IMR-90 (cell line): ENCODE results near the gene TAF9. TPM values are rescaled to one million over a fixed set of nuclear protein-coding genes. Genes with fewer than 3 reads are reported as not detected.
"Not testable (repeated sequence)": the region's sequence is repeated elsewhere in the genome, so short reads cannot be mapped to it uniquely, and the experiment has no call there.

ENCODE experiments used
- ATAC-seq: fragments of 200-7000 bp; cut with Tn5 transposase; 2 replicates; pipeline ENCODE4 v1.9.1; 2020; ENCODE audit warnings: low read depth, mild to moderate bottlenecking, moderate library complexity
- BruUV-seq: library from RNA; stranded (reverse); fragments of 400-500 nt; replicated peaks from 2 replicates; lab custom pipeline; 2021; lab: Mats Ljungman, UMichigan
- CTCF ChIA-PET: fragments of 300-600 bp; formaldehyde crosslinking; extraction: SDS; loops from one replicate; lab custom pipeline; 2021; ENCODE audit warnings: antibody characterized with exemption; lab: Yijun Ruan, JAX
- POLR2A ChIA-PET: fragments of 300-600 bp; sonication (Branson Sonifier 250); formaldehyde crosslinking; loops from one replicate; lab custom pipeline; 2022; ENCODE audit warnings: antibody characterized with exemption; ENCODE audit not compliant: unreplicated experiment; lab: Charles Lee
- DNase-seq: peaks from one replicate; pipeline ENCODE4 v3.0.0; 2013
- H2AFZ ChIP-seq: replicated peaks from 2 replicates; pipeline ENCODE3; 2013; ENCODE audit warnings: low read length, mild to moderate bottlenecking; ENCODE audit not compliant: poor library complexity
- H2AK5ac ChIP-seq: 2 replicates; pipeline ENCODE4 v1.6.1; 2013; ENCODE audit warnings: low read depth, low read length, inconsistent platforms
- H2AK9ac ChIP-seq: replicated peaks from 2 replicates; pipeline ENCODE3; 2013; ENCODE audit warnings: mild to moderate bottlenecking, low read depth, low read length, moderate library complexity; ENCODE audit not compliant: poor library complexity
- H2BK120ac ChIP-seq: 2 replicates; pipeline ENCODE4 v1.6.1; 2013; ENCODE audit warnings: low read depth, low read length, inconsistent platforms
- H2BK15ac ChIP-seq: 3 replicates; pipeline ENCODE4 v1.6.1; 2013; ENCODE audit warnings: low read depth, low read length, inconsistent platforms
- H2BK20ac ChIP-seq: 2 replicates; pipeline ENCODE4 v1.6.1; 2013; ENCODE audit warnings: low read depth, mild to moderate bottlenecking, inconsistent platforms, low read length, moderate library complexity
- H2BK5ac ChIP-seq: 2 replicates; pipeline ENCODE4 v1.6.1; 2013; ENCODE audit warnings: mild to moderate bottlenecking, low read depth, low read length, inconsistent platforms; ENCODE audit not compliant: poor library complexity, severe bottlenecking
- H3K14ac ChIP-seq: replicated peaks from 2 replicates; pipeline ENCODE4 v1.6.1; 2013; ENCODE audit warnings: low read depth, low read length, inconsistent platforms
- H3K18ac ChIP-seq: 2 replicates; pipeline ENCODE4 v1.6.1; 2013; ENCODE audit warnings: low read depth, low read length, control low read depth
- H3K23ac ChIP-seq: 2 replicates; pipeline ENCODE4 v1.6.1; 2013; ENCODE audit warnings: low read depth, low read length, inconsistent platforms
- H3K27ac ChIP-seq: 2 replicates; pipeline ENCODE4 v1.5.1; 2013; ENCODE audit warnings: mild to moderate bottlenecking, control low read depth, low read length; ENCODE audit not compliant: insufficient read depth
- H3K27me3 ChIP-seq: 2 replicates; pipeline ENCODE4 v1.6.1; 2013; ENCODE audit warnings: low read length; ENCODE audit not compliant: control insufficient read depth, insufficient read depth
- H3K36me3 ChIP-seq: 2 replicates; pipeline ENCODE4 v1.6.1; 2013; ENCODE audit warnings: low read length, mixed read lengths; ENCODE audit not compliant: control insufficient read depth, insufficient read depth
- H3K4ac ChIP-seq: 2 replicates; pipeline ENCODE4 v1.6.1; 2013; ENCODE audit warnings: low read depth, low read length, inconsistent platforms
- H3K4me1 ChIP-seq: 2 replicates; pipeline ENCODE4 v1.6.1; 2013; ENCODE audit warnings: low read length, mixed read lengths; ENCODE audit not compliant: control insufficient read depth, insufficient read depth
- H3K4me2 ChIP-seq: 2 replicates; pipeline ENCODE4 v1.6.1; 2013; ENCODE audit warnings: low read depth, mild to moderate bottlenecking, control low read depth, low read length, moderate library complexity
- H3K4me3 ChIP-seq: 2 replicates; pipeline ENCODE4 v1.5.1; 2013; ENCODE audit warnings: low read depth, mild to moderate bottlenecking, control low read depth, low read length, moderate library complexity; ENCODE audit not compliant: insufficient read depth
- H3K56ac ChIP-seq: 2 replicates; pipeline ENCODE4 v1.6.1; 2013; ENCODE audit warnings: low read length, inconsistent platforms; ENCODE audit not compliant: insufficient read depth; ENCODE audit errors: extremely low read depth
- H3K79me1 ChIP-seq, 2 experiments: 2 replicates each; pipeline ENCODE4 v1.6.1; 2013; ENCODE audit warnings: low read length in 2 of 2, inconsistent platforms in 1 of 2, low read depth in 1 of 2
- H3K9ac ChIP-seq: 2 replicates; pipeline ENCODE4 v1.6.1; 2013; ENCODE audit warnings: low read depth, low read length, control low read depth
- H3K9me1 ChIP-seq: 2 replicates; pipeline ENCODE4 v1.6.1; 2013; ENCODE audit warnings: low read length, inconsistent platforms; ENCODE audit not compliant: insufficient read depth
- H3K9me3 ChIP-seq: 2 replicates; pipeline ENCODE4 v1.6.1; 2013; ENCODE audit warnings: low read length; ENCODE audit not compliant: control insufficient read depth, insufficient read depth
- H4K20me1 ChIP-seq: 2 replicates; pipeline ENCODE4 v1.6.1; 2013; ENCODE audit warnings: low read length, inconsistent platforms; ENCODE audit not compliant: insufficient read depth
- H4K5ac ChIP-seq: 2 replicates; pipeline ENCODE4 v1.6.1; 2013; ENCODE audit warnings: mild to moderate bottlenecking, low read depth, low read length, control low read depth
- H4K8ac ChIP-seq, 2 experiments: 2 replicates each; pipeline ENCODE4 v1.6.1; 2013; ENCODE audit warnings: low read depth in 2 of 2, low read length in 2 of 2, control low read depth in 1 of 2, inconsistent platforms in 1 of 2
- H4K91ac ChIP-seq: 2 replicates; pipeline ENCODE4 v1.6.1; 2013; ENCODE audit warnings: low read depth, low read length, inconsistent platforms; ENCODE audit not compliant: insufficient read depth
- WGBS, 2 experiments: methylation state at CpG; one replicate each; pipeline versions ENCODE4 v1.1.5 to v1.1.7; 2013; ENCODE audit warnings: missing lambda C conversion rate in 2 of 2; ENCODE audit not compliant: insufficient read length in 1 of 2; ENCODE audit errors: extremely low coverage in 2 of 2; 5-methylcytosine and 5-hydroxymethylcytosine counted together
- dilution Hi-C: fragments of 300-500 bp; cut with HindIII; formaldehyde crosslinking; loops from one replicate; pipeline ENCODE4 v1.14.3; 2018; ENCODE audit warnings: low sequenced_read_pairs; ENCODE audit not compliant: unreplicated experiment
- in situ Hi-C: fragments of 300-500 bp; cut with MboI; formaldehyde crosslinking; loops from 3 replicates; pipeline ENCODE4 v1.14.3; 2019; ENCODE audit warnings: low sequenced_read_pairs, inconsistent platforms, mixed read lengths
- intact Hi-C: fragments of 100-400 bp; cut with micrococcal nuclease; formaldehyde crosslinking; loops from 2 replicates; pipeline ENCODE4 v1.10.0; 2022
- polyA plus RNA-seq, 3 experiments: library from polyadenylated mRNA; depleted of rRNA; stranded (reverse); fragments of >200 nt; gene quantifications; 2 replicates each; pipeline ENCODE4 v1.2.3, GENCODE V29; 2012; ENCODE audit warnings: low replicate concordance in 1 of 3
- total RNA-seq: library from RNA; depleted of rRNA; stranded (reverse); fragments of >200 nt; gene quantifications from 2 replicates; pipeline ENCODE4 v1.2.3, GENCODE V29; 2012

The TAF9 gene
- total and polyA plus RNA-seq, 2 of the 4 experiments (the other 2 are of a cell fraction) = 107 to 127 TPM

- H3K9me3 ChIP-seq, H3K9ac ChIP-seq, H4K5ac ChIP-seq, H2BK20ac ChIP-seq, BruUV-seq, H3K4me2 ChIP-seq, H3K4me3 ChIP-seq, H2AK5ac ChIP-seq, DNase-seq, H4K91ac ChIP-seq, H3K36me3 ChIP-seq, H3K9me1 ChIP-seq, H3K23ac ChIP-seq, H3K27ac ChIP-seq, dilution Hi-C loops, POLR2A ChIA-PET, H3K27me3 ChIP-seq, H2AFZ ChIP-seq, H2AK9ac ChIP-seq, H2BK15ac ChIP-seq, H4K20me1 ChIP-seq, H3K56ac ChIP-seq, H3K18ac ChIP-seq, ATAC-seq, H3K79me1 ChIP-seq, H2BK120ac ChIP-seq, H3K14ac ChIP-seq, H4K8ac ChIP-seq, H2BK5ac ChIP-seq, H3K4me1 ChIP-seq, H3K4ac ChIP-seq: not testable (repeated sequence)
- CTCF ChIA-PET = interaction anchor here (0.6 to 1.8 kb wide), 4 partner anchors 9 to 194 kb away, joined by 3 to 5 read pairs (median 4); no protein-coding TSS in a partner anchor
- intact Hi-C loops = loop anchor here (1.0 to 5.0 kb wide), 4 partner anchors 96 to 290 kb away; partner anchors contain the start of gene CENPH
- WGBS, 2 experiments = 97% methylated on average over 16 of the region's 25 CpGs; no CpG with 5 or more reads in 1 of the 2 experiments
- in situ Hi-C loops = loop anchor here (10.0 kb wide), 1 partner anchor 219 kb away; no protein-coding TSS in a partner anchor
These were observed 35.5 kb downstream of the TAF9 start for GRCh38 chr5:69333668-69334315.
